ENCODE data around the gene STT3A.
A peak's percentile ranks its signal among the peaks of the same experiment; 100 is the strongest.

STT3A gene

GRCh38 chr11:125637840-125638239 is 45.2 kb downstream of the STT3A start:
- peak; percentile 7 for DNase-seq
- in situ Hi-C loops (cut with MboI; ENCODE audit: low pct_unique_long_range_greater_than_20kb, low sequenced_read_pairs), result no loop called here

GRCh38 chr11:125638315-125638714 is 45.7 kb downstream of the STT3A start:
- no peak for DNase-seq
- in situ Hi-C loops (cut with MboI; ENCODE audit: low pct_unique_long_range_greater_than_20kb, low sequenced_read_pairs), result no loop called here

- in situ Hi-C loops (cut with MboI; ENCODE audit: low pct_unique_long_range_greater_than_20kb, low sequenced_read_pairs), result no loop called here
- DNase-seq, result no peak
These were observed 53.2 kb downstream of the STT3A start for GRCh38 chr11:125645871-125646270.

- in situ Hi-C loops (cut with MboI; ENCODE audit: low pct_unique_long_range_greater_than_20kb, low sequenced_read_pairs), result no loop called here
- no peak for DNase-seq
These were observed 57.0 kb downstream of the STT3A start for GRCh38 chr11:125649465-125650166.

- DNase-seq, result no peak
These were observed 70.0 kb downstream of the STT3A start for GRCh38 chr11:125662689-125663088.

GRCh38 chr11:125663910-125664309 is 71.3 kb downstream of the STT3A start:
- DNase-seq, result no peak
- in situ Hi-C loops (cut with MboI; ENCODE audit: low pct_unique_long_range_greater_than_20kb, low sequenced_read_pairs), result no loop called here

More at GRCh38 chr11:125662689-125663088, 70.0 kb downstream of the STT3A start:
- in situ Hi-C loops (cut with MboI; ENCODE audit: low pct_unique_long_range_greater_than_20kb, low sequenced_read_pairs), result no loop called here

GRCh38 chr11:125667151-125667550 is 74.5 kb downstream of the STT3A start:
- in situ Hi-C loops (cut with MboI; ENCODE audit: low pct_unique_long_range_greater_than_20kb, low sequenced_read_pairs), result no loop called here
- no peak for DNase-seq

GRCh38 chr11:125670172-125670571 is 77.5 kb downstream of the STT3A start:
- in situ Hi-C loops (cut with MboI; ENCODE audit: low pct_unique_long_range_greater_than_20kb, low sequenced_read_pairs), result no loop called here
- no peak for DNase-seq

- in situ Hi-C loops (cut with MboI; ENCODE audit: low pct_unique_long_range_greater_than_20kb, low sequenced_read_pairs), result no loop called here
These were observed 78.9 kb downstream of the STT3A start for GRCh38 chr11:125671561-125671960.

More at GRCh38 chr11:125671561-125671960, 78.9 kb downstream of the STT3A start:
- DNase-seq, result no peak

All from KBM-7 (cell line).